GM12801 (cell line): ENCODE data around the gene OR6B3.

Source experiments
- CTCF ChIP-seq: IDR thresholded peaks from one replicate; pipeline ENCODE4 v1.5.1; 2011; ENCODE audit warnings: control low read depth; ENCODE audit not compliant: insufficient read length; ENCODE audit errors: extremely low read depth

Gene OR6B3

GRCh38 chr2:240053173-240054155, at the start of gene OR6B3:
Gene OR6B3 (minus strand): TSS chr2:240053521.
- no peak for TF ChIP-seq CTCF

GRCh38 chr2:240098349-240098748, 45.0 kb upstream of the OR6B3 start:
- no peak for TF ChIP-seq CTCF

GRCh38 chr2:240095556-240096523, 42.5 kb upstream of the OR6B3 start:
- TF ChIP-seq CTCF = no peak

GRCh38 chr2:240089306-240089705, 36.0 kb upstream of the OR6B3 start:
- no peak for TF ChIP-seq CTCF

- no peak for TF ChIP-seq CTCF
Measured at GRCh38 chr2:240086563-240086962, 33.2 kb upstream of the OR6B3 start.

GRCh38 chr2:240078631-240079030, 25.3 kb upstream of the OR6B3 start:
- no peak for TF ChIP-seq CTCF

- TF ChIP-seq CTCF = no peak
Measured at GRCh38 chr2:240077442-240077841, 24.1 kb upstream of the OR6B3 start.
